DOHH2 (cell line): ENCODE results near the gene SFTPB.

ENCODE experiments used
- H3F3A ChIP-seq: fragments of 200-600 bp; sonication (generic), shearing (Covaris generic); 2 replicates; pipeline ENCODE4 v1.6.0; 2016; ENCODE audit warnings: antibody characterized with exemption, mild to moderate bottlenecking; ENCODE audit not compliant: control insufficient read depth, insufficient read depth
- H3K27ac ChIP-seq: fragments of 200-600 bp; sonication (generic); 2 replicates; pipeline ENCODE4 v1.5.1; 2014; ENCODE audit warnings: low read depth, mild to moderate bottlenecking, low read length, moderate library complexity
- H3K27me3 ChIP-seq: fragments of 200-600 bp; sonication (generic); 2 replicates; pipeline ENCODE4 v1.6.1; 2014; ENCODE audit warnings: mild to moderate bottlenecking, low read length, mixed read lengths; ENCODE audit not compliant: control insufficient read depth
- H3K36me3 ChIP-seq: fragments of 200-600 bp; sonication (generic); 2 replicates; pipeline ENCODE4 v1.6.1; 2014; ENCODE audit warnings: mild to moderate bottlenecking, low read length, moderate library complexity, mixed read lengths; ENCODE audit not compliant: control insufficient read depth
- H3K4me1 ChIP-seq: fragments of 200-600 bp; sonication (generic); 2 replicates; pipeline ENCODE4 v1.6.1; 2014; ENCODE audit warnings: mild to moderate bottlenecking, low read length, mixed read lengths; ENCODE audit not compliant: control insufficient read depth
- H3K4me2 ChIP-seq: fragments of 200-600 bp; sonication (generic); 2 replicates; pipeline ENCODE4 v1.6.0; 2014; ENCODE audit warnings: mild to moderate bottlenecking, low read length, moderate library complexity
- H3K4me3 ChIP-seq: fragments of 200-600 bp; sonication (generic); 2 replicates; pipeline ENCODE4 v1.5.1; 2014; ENCODE audit warnings: mild to moderate bottlenecking, low read length, mixed read lengths
- H3K79me2 ChIP-seq: fragments of 200-600 bp; sonication (generic); 2 replicates; pipeline ENCODE4 v1.6.1; 2014; ENCODE audit warnings: mild to moderate bottlenecking, low read length, mixed read lengths; ENCODE audit not compliant: control insufficient read depth
- H3K9me2 ChIP-seq: fragments of 200-600 bp; sonication (generic); replicated peaks from 2 replicates; pipeline ENCODE4 v1.6.1; 2014; ENCODE audit warnings: mild to moderate bottlenecking, low read length, mixed read lengths; ENCODE audit not compliant: control insufficient read depth
- H3K9me3 ChIP-seq: fragments of 200-600 bp; sonication (generic); 2 replicates; pipeline ENCODE4 v1.6.1; 2014; ENCODE audit warnings: antibody characterized with exemption, low read length, mixed read lengths; ENCODE audit not compliant: control insufficient read depth, insufficient read depth
- H4K20me1 ChIP-seq: fragments of 200-600 bp; sonication (generic); 2 replicates; pipeline ENCODE4 v1.6.0; 2014; ENCODE audit warnings: low read depth, mild to moderate bottlenecking, antibody characterized with exemption, low read length, moderate library complexity; ENCODE audit not compliant: control insufficient read depth, insufficient read depth
- CTCF ChIP-seq: fragments of 200-600 bp; sonication (generic); IDR thresholded peaks from one replicate; pipeline ENCODE4 v1.5.1; 2014; ENCODE audit warnings: antibody characterized with exemption, mild to moderate bottlenecking, low read depth, low read length; ENCODE audit not compliant: poor library complexity, severe bottlenecking
- EZH2phosphoT487 ChIP-seq: fragments of 200-600 bp; sonication (generic); IDR thresholded peaks from 2 replicates; pipeline ENCODE4 v1.6.1; 2017; ENCODE audit warnings: borderline replicate concordance, mild to moderate bottlenecking, antibody characterized with exemption, low read length, moderate library complexity, mixed read lengths

Gene SFTPB

GRCh38 chr2:85692039-85692645 lies 24.1 kb upstream of the SFTPB start:
- Histone ChIP-seq H3K4me3 (no peak overlapping the region), H3K79me2 (no peaks in the 10 kb centered on the region), H3K9me2 (no peaks in the 10 kb centered on the region), H3K9me3 (no peaks in the 10 kb centered on the region), H3K27ac (no peak overlapping the region), H3K27me3 (peaks cover 5% of the 10 kb centered on the region; the same call in 1 of the 2 replicates), H3K36me3 (no peaks in the 10 kb centered on the region), H3K4me1 (no peaks in the 10 kb centered on the region), H4K20me1 (no peaks in the 10 kb centered on the region), H3K4me2 (no peak overlapping the region), H3F3A (no peaks in the 10 kb centered on the region)
- TF ChIP-seq CTCF (no peak), EZH2phosphoT487 (no peak)

- Histone ChIP-seq H3K9me2 (no peaks in the 10 kb centered on the region), H3K4me2 (no peak overlapping the region), H3F3A (no peaks in the 10 kb centered on the region), H3K27ac (no peak overlapping the region), H3K36me3 (no peaks in the 10 kb centered on the region), H3K27me3 (peaks cover 10% of the 10 kb centered on the region), H3K79me2 (no peaks in the 10 kb centered on the region), H3K4me1 (no peaks in the 10 kb centered on the region), H3K9me3 (no peaks in the 10 kb centered on the region), H4K20me1 (no peaks in the 10 kb centered on the region), H3K4me3 (no peak overlapping the region)
- TF ChIP-seq EZH2phosphoT487: no peak
- no peak for TF ChIP-seq CTCF
These were observed 22.9 kb upstream of the SFTPB start for GRCh38 chr2:85690932-85691331.

- peaks cover 19% of the 10 kb centered on the region for H3K27me3 ChIP-seq
- no peaks in the 10 kb centered on the region for H3K4me1 ChIP-seq
- no peak overlapping the region for H3K4me2 ChIP-seq
- H4K20me1 ChIP-seq: no peaks in the 10 kb centered on the region
- no peaks in the 10 kb centered on the region for H3F3A ChIP-seq
- no peak overlapping the region for H3K27ac ChIP-seq
- no peak overlapping the region for H3K4me3 ChIP-seq
- TF ChIP-seq EZH2phosphoT487: no peak
- no peaks in the 10 kb centered on the region for H3K9me3 ChIP-seq
- no peaks in the 10 kb centered on the region for H3K79me2 ChIP-seq
- H3K9me2 ChIP-seq: no peaks in the 10 kb centered on the region
- H3K36me3 ChIP-seq: no peaks in the 10 kb centered on the region
These were observed 16.8 kb upstream of the SFTPB start for GRCh38 chr2:85684806-85685205.

- Histone ChIP-seq H3K9me2 (no peaks in the 10 kb centered on the region), H3K36me3 (no peaks in the 10 kb centered on the region), H3K27me3 (peaks cover 19% of the 10 kb centered on the region), H3K4me1 (no peaks in the 10 kb centered on the region), H3K9me3 (no peaks in the 10 kb centered on the region), H4K20me1 (no peaks in the 10 kb centered on the region), H3K79me2 (no peaks in the 10 kb centered on the region), H3K4me3 (no peak overlapping the region), H3K4me2 (no peak overlapping the region), H3K27ac (no peak overlapping the region), H3F3A (no peaks in the 10 kb centered on the region)
- TF ChIP-seq EZH2phosphoT487 (no peak), CTCF (no peak)
These were observed 16.4 kb upstream of the SFTPB start for GRCh38 chr2:85684380-85684779.
